HG03064 (cell line): ENCODE measurements around the gene SLC25A11.
"Not testable (repeated sequence)": the region's sequence is repeated elsewhere in the genome, so short reads cannot be mapped to it uniquely, and the experiment has no call there.

Experiments used
- ATAC-seq: cut with Tn5 transposase; IDR thresholded peaks from one replicate; pipeline ENCODE4 v1.9.1; 2021; ENCODE audit warnings: low read depth; ENCODE audit not compliant: unreplicated experiment

SLC25A11 gene

GRCh38 chr17:4945944-4946280 lies 6.1 kb upstream of the SLC25A11 start:
- ATAC-seq: no peak

- ATAC-seq: no peak
Observed at GRCh38 chr17:4945176-4945943, 5.5 kb upstream of the SLC25A11 start.

- no peak for ATAC-seq
Observed at GRCh38 chr17:4944554-4945175, 4.8 kb upstream of the SLC25A11 start.

- ATAC-seq: no peak
Observed at GRCh38 chr17:4944163-4944553, 4.3 kb upstream of the SLC25A11 start.

GRCh38 chr17:4942760-4943508 lies 3.1 kb upstream of the SLC25A11 start:
- ATAC-seq: no peak

- ATAC-seq: no peak
Observed at GRCh38 chr17:4941319-4941610, 1.4 kb upstream of the SLC25A11 start.

- no peak for ATAC-seq
Observed at GRCh38 chr17:4940555-4941318, 891 bp upstream of the SLC25A11 start.

- ATAC-seq: no peak
Observed at GRCh38 chr17:4939546-4939795, 375 bp downstream of the SLC25A11 start.

GRCh38 chr17:4938688-4939545 lies 929 bp downstream of the SLC25A11 start:
- ATAC-seq: no peak

GRCh38 chr17:4938069-4938491 lies 1.8 kb downstream of the SLC25A11 start:
- no peak for ATAC-seq

- no peak for ATAC-seq
Observed at GRCh38 chr17:4937553-4937952, 2.3 kb downstream of the SLC25A11 start.

GRCh38 chr17:4936436-4936835 lies 3.4 kb downstream of the SLC25A11 start:
- ATAC-seq: no peak

GRCh38 chr17:4935650-4936049 lies 4.2 kb downstream of the SLC25A11 start:
- no peak for ATAC-seq

- no peak for ATAC-seq
Observed at GRCh38 chr17:4934173-4934979, 5.5 kb downstream of the SLC25A11 start.

- ATAC-seq: no peak
Observed at GRCh38 chr17:4933646-4934045, 6.2 kb downstream of the SLC25A11 start.

GRCh38 chr17:4932756-4933155 lies 7.1 kb downstream of the SLC25A11 start:
- no peak for ATAC-seq

GRCh38 chr17:4931963-4932362 lies 7.9 kb downstream of the SLC25A11 start, which contains the start of gene GP1BA:
GP1BA (plus strand) TSS chr17:4932277; CDS start chr17:4932605, 328 bp downstream.
- no peak for ATAC-seq

- ATAC-seq: no peak
Observed at GRCh38 chr17:4928881-4929280, 11.0 kb downstream of the SLC25A11 start.

GRCh38 chr17:4926577-4927335 lies 13.1 kb downstream of the SLC25A11 start:
- ATAC-seq: not testable (repeated sequence)
